ENCODE measurements around the gene HOMEZ. TPM values are rescaled to one million over a fixed set of nuclear protein-coding genes. Genes with fewer than 3 reads are reported as not detected.
A peak's percentile ranks its signal among the peaks of the same experiment; 100 is the strongest.
"Not testable (repeated sequence)": the region's sequence is repeated elsewhere in the genome, so short reads cannot be mapped to it uniquely, and the experiment has no call there.

HOMEZ gene
- polyA plus RNA-seq, 2 donors = 8.0 to 16.1 TPM

GRCh38 chr14:23249824-23250223 is 36.1 kb downstream of the HOMEZ start:
- Histone ChIP-seq H3K4me3 (ENCODE audit: low read depth in 1 of 2, low read length in 2 of 2) (no peak overlapping the region), H3K4me1 (ENCODE audit: control insufficient read depth in 2 of 2, insufficient read depth in 2 of 2, low read length in 1 of 2) (no peaks in the 10 kb centered on the region), H3K27ac (ENCODE audit: low read depth in 2 of 2, low read length in 1 of 2) (no peak overlapping the region), H3K9me3 (ENCODE audit: control insufficient read depth in 2 of 2, insufficient read depth in 1 of 2, low read depth in 1 of 2, low read length in 1 of 2) (no peaks in the 10 kb centered on the region), H3K36me3 (ENCODE audit: control insufficient read depth in 2 of 2, insufficient read depth in 2 of 2, low read length in 1 of 2) (no peaks in the 10 kb centered on the region), H3K27me3 (ENCODE audit: control insufficient read depth in 1 of 2, insufficient read depth in 2 of 2, low read length in 2 of 2) (no peaks in the 10 kb centered on the region)
- WGBS, 2 donors = 75 to 81% methylated on average over 6 of the region's 6 CpGs

- H3K27ac ChIP-seq (ENCODE audit: low read depth in 2 of 2, low read length in 1 of 2) = no peak overlapping the region
- no peaks in the 10 kb centered on the region for H3K4me1 ChIP-seq (ENCODE audit: control insufficient read depth in 2 of 2, insufficient read depth in 2 of 2, low read length in 1 of 2)
- no peaks in the 10 kb centered on the region for H3K9me3 ChIP-seq (ENCODE audit: control insufficient read depth in 2 of 2, insufficient read depth in 1 of 2, low read depth in 1 of 2, low read length in 1 of 2)
- 81 to 83% methylated on average over 7 of the region's 7 CpGs for WGBS, 2 donors
- H3K27me3 ChIP-seq (ENCODE audit: control insufficient read depth in 1 of 2, insufficient read depth in 2 of 2, low read length in 2 of 2) = no peaks in the 10 kb centered on the region
- H3K36me3 ChIP-seq (ENCODE audit: control insufficient read depth in 2 of 2, insufficient read depth in 2 of 2, low read length in 1 of 2) = no peaks in the 10 kb centered on the region
- no peak overlapping the region for H3K4me3 ChIP-seq (ENCODE audit: low read depth in 1 of 2, low read length in 2 of 2)
These were observed 37.3 kb downstream of the HOMEZ start for GRCh38 chr14:23248601-23249000.

GRCh38 chr14:23245282-23245681 is 40.6 kb downstream of the HOMEZ start:
- no peak overlapping the region for H3K4me3 ChIP-seq (ENCODE audit: low read depth in 1 of 2, low read length in 2 of 2)
- H3K27ac ChIP-seq (ENCODE audit: low read depth in 2 of 2, low read length in 1 of 2) = no peak overlapping the region
- H3K9me3 ChIP-seq (ENCODE audit: control insufficient read depth in 2 of 2, insufficient read depth in 1 of 2, low read depth in 1 of 2, low read length in 1 of 2) = no peaks in the 10 kb centered on the region
- no peaks in the 10 kb centered on the region for H3K36me3 ChIP-seq (ENCODE audit: control insufficient read depth in 2 of 2, insufficient read depth in 2 of 2, low read length in 1 of 2)
- no peaks in the 10 kb centered on the region for H3K4me1 ChIP-seq (ENCODE audit: control insufficient read depth in 2 of 2, insufficient read depth in 2 of 2, low read length in 1 of 2)
- H3K27me3 ChIP-seq (ENCODE audit: control insufficient read depth in 1 of 2, insufficient read depth in 2 of 2, low read length in 2 of 2) = no peaks in the 10 kb centered on the region

- Histone ChIP-seq H3K36me3 (ENCODE audit: control insufficient read depth in 2 of 2, insufficient read depth in 2 of 2, low read length in 1 of 2) (no peaks in the 10 kb centered on the region), H3K4me3 (ENCODE audit: low read depth in 1 of 2, low read length in 2 of 2) (no peak overlapping the region), H3K9me3 (ENCODE audit: control insufficient read depth in 2 of 2, insufficient read depth in 1 of 2, low read depth in 1 of 2, low read length in 1 of 2) (no peaks in the 10 kb centered on the region), H3K4me1 (ENCODE audit: control insufficient read depth in 2 of 2, insufficient read depth in 2 of 2, low read length in 1 of 2) (no peaks in the 10 kb centered on the region), H3K27ac (ENCODE audit: low read depth in 2 of 2, low read length in 1 of 2) (no peak overlapping the region), H3K27me3 (ENCODE audit: control insufficient read depth in 1 of 2, insufficient read depth in 2 of 2, low read length in 2 of 2) (no peaks in the 10 kb centered on the region)
- 75 to 94% methylated on average over 2 of the region's 2 CpGs for WGBS, 2 donors
These were observed 42.9 kb downstream of the HOMEZ start for GRCh38 chr14:23243066-23243465.

GRCh38 chr14:23242076-23242475 is 43.9 kb downstream of the HOMEZ start:
- no peaks in the 10 kb centered on the region for H3K36me3 ChIP-seq (ENCODE audit: control insufficient read depth in 2 of 2, insufficient read depth in 2 of 2, low read length in 1 of 2)
- no peaks in the 10 kb centered on the region for H3K9me3 ChIP-seq (ENCODE audit: control insufficient read depth in 2 of 2, insufficient read depth in 1 of 2, low read depth in 1 of 2, low read length in 1 of 2)
- no peak overlapping the region for H3K27ac ChIP-seq (ENCODE audit: low read depth in 2 of 2, low read length in 1 of 2)
- no peaks in the 10 kb centered on the region for H3K27me3 ChIP-seq (ENCODE audit: control insufficient read depth in 1 of 2, insufficient read depth in 2 of 2, low read length in 2 of 2)
- WGBS, 2 donors = 68 to 77% methylated on average over 2 of the region's 3 CpGs
- no peak overlapping the region for H3K4me3 ChIP-seq (ENCODE audit: low read depth in 1 of 2, low read length in 2 of 2)
- peaks cover 0 to 2% of the 10 kb centered on the region in 2 donors for H3K4me1 ChIP-seq (ENCODE audit: control insufficient read depth in 2 of 2, insufficient read depth in 2 of 2, low read length in 1 of 2)

GRCh38 chr14:23241061-23241715 is 44.7 kb downstream of the HOMEZ start:
- not testable (repeated sequence) for H3K4me1 ChIP-seq (ENCODE audit: control insufficient read depth in 2 of 2, insufficient read depth in 2 of 2, low read length in 1 of 2); H3K36me3 ChIP-seq (ENCODE audit: control insufficient read depth in 2 of 2, insufficient read depth in 2 of 2, low read length in 1 of 2); H3K27ac ChIP-seq (ENCODE audit: low read depth in 2 of 2, low read length in 1 of 2); H3K4me3 ChIP-seq (ENCODE audit: low read depth in 1 of 2, low read length in 2 of 2); H3K9me3 ChIP-seq (ENCODE audit: control insufficient read depth in 2 of 2, insufficient read depth in 1 of 2, low read depth in 1 of 2, low read length in 1 of 2); H3K27me3 ChIP-seq (ENCODE audit: control insufficient read depth in 1 of 2, insufficient read depth in 2 of 2, low read length in 2 of 2)
- 91 to 92% methylated on average over 7 of the region's 7 CpGs for WGBS, 2 donors

- H3K36me3 ChIP-seq (ENCODE audit: control insufficient read depth in 2 of 2, insufficient read depth in 2 of 2, low read length in 1 of 2) = no peaks in the 10 kb centered on the region
- no peak overlapping the region for H3K4me3 ChIP-seq (ENCODE audit: low read depth in 1 of 2, low read length in 2 of 2)
- H3K4me1 ChIP-seq (ENCODE audit: control insufficient read depth in 2 of 2, insufficient read depth in 2 of 2, low read length in 1 of 2) = peaks cover 0 to 2% of the 10 kb centered on the region in 2 donors
- no peak overlapping the region for H3K27ac ChIP-seq (ENCODE audit: low read depth in 2 of 2, low read length in 1 of 2)
- no peaks in the 10 kb centered on the region for H3K27me3 ChIP-seq (ENCODE audit: control insufficient read depth in 1 of 2, insufficient read depth in 2 of 2, low read length in 2 of 2)
- 70 to 88% methylated on average over 1 of the region's 1 CpG for WGBS, 2 donors
- no peaks in the 10 kb centered on the region for H3K9me3 ChIP-seq (ENCODE audit: control insufficient read depth in 2 of 2, insufficient read depth in 1 of 2, low read depth in 1 of 2, low read length in 1 of 2)
These were observed 45.3 kb downstream of the HOMEZ start for GRCh38 chr14:23240661-23241060.

GRCh38 chr14:23237772-23238594 is 47.9 kb downstream of the HOMEZ start, which contains the start of gene RNF212B:
Gene RNF212B, plus strand, starts transcription at chr14:23237936. Its CDS starts 2,410 bp downstream, at chr14:23240346.
- Histone ChIP-seq H3K27ac (ENCODE audit: low read depth in 2 of 2, low read length in 1 of 2) (peak within 1 kb of the TSS in 1 of 2 donors; percentile 40), H3K9me3 (ENCODE audit: control insufficient read depth in 2 of 2, insufficient read depth in 1 of 2, low read depth in 1 of 2, low read length in 1 of 2) (no peaks in the 10 kb centered on the region), H3K4me1 (ENCODE audit: control insufficient read depth in 2 of 2, insufficient read depth in 2 of 2, low read length in 1 of 2) (peaks cover 0 to 2% of the 10 kb centered on the region in 2 donors), H3K36me3 (ENCODE audit: control insufficient read depth in 2 of 2, insufficient read depth in 2 of 2, low read length in 1 of 2) (no peaks in the 10 kb centered on the region), H3K4me3 (ENCODE audit: low read depth in 1 of 2, low read length in 2 of 2) (peak within 1 kb of the TSS in 1 of 2 donors; percentile 21), H3K27me3 (ENCODE audit: control insufficient read depth in 1 of 2, insufficient read depth in 2 of 2, low read length in 2 of 2) (no peaks in the 10 kb centered on the region)
- 23% methylated on average over 39 of the region's 39 CpGs for WGBS, 2 donors

GRCh38 chr14:23232241-23232808 is 53.6 kb downstream of the HOMEZ start:
- H3K27me3 ChIP-seq (ENCODE audit: control insufficient read depth in 1 of 2, insufficient read depth in 2 of 2, low read length in 2 of 2); H3K9me3 ChIP-seq (ENCODE audit: control insufficient read depth in 2 of 2, insufficient read depth in 1 of 2, low read depth in 1 of 2, low read length in 1 of 2); H3K36me3 ChIP-seq (ENCODE audit: control insufficient read depth in 2 of 2, insufficient read depth in 2 of 2, low read length in 1 of 2); H3K4me1 ChIP-seq (ENCODE audit: control insufficient read depth in 2 of 2, insufficient read depth in 2 of 2, low read length in 1 of 2); H3K27ac ChIP-seq (ENCODE audit: low read depth in 2 of 2, low read length in 1 of 2); H3K4me3 ChIP-seq (ENCODE audit: low read depth in 1 of 2, low read length in 2 of 2): not testable (repeated sequence)
- WGBS, 2 donors = 92 to 96% methylated on average over 22 to 38 of the region's 38 CpGs
